22Rv1 (cell line): Measurements from ENCODE around the gene SUPT5H.

Source experiments
- H3K27ac ChIP-seq: fragments of 450-650 bp; 2 replicates; pipeline ENCODE4 v1.5.1; 2017
- ZFX ChIP-seq: fragments of 450-650 bp; IDR thresholded peaks from 2 replicates; pipeline ENCODE4 v1.6.1; 2017; ENCODE audit warnings: antibody characterized with exemption, borderline replicate concordance
- TF ChIP-seq, protein P1 (sequence below): fragments of 450-650 bp; IDR thresholded peaks from 2 replicates; pipeline ENCODE4 v1.5.1; 2017; ENCODE audit warnings: mild to moderate bottlenecking

The SUPT5H gene

GRCh38 chr19:39410831-39411080 lies 34.6 kb upstream of the SUPT5H start:
- H3K27ac ChIP-seq: peak overlapping the region; percentile 98
- TF ChIP-seq, protein P1, sequence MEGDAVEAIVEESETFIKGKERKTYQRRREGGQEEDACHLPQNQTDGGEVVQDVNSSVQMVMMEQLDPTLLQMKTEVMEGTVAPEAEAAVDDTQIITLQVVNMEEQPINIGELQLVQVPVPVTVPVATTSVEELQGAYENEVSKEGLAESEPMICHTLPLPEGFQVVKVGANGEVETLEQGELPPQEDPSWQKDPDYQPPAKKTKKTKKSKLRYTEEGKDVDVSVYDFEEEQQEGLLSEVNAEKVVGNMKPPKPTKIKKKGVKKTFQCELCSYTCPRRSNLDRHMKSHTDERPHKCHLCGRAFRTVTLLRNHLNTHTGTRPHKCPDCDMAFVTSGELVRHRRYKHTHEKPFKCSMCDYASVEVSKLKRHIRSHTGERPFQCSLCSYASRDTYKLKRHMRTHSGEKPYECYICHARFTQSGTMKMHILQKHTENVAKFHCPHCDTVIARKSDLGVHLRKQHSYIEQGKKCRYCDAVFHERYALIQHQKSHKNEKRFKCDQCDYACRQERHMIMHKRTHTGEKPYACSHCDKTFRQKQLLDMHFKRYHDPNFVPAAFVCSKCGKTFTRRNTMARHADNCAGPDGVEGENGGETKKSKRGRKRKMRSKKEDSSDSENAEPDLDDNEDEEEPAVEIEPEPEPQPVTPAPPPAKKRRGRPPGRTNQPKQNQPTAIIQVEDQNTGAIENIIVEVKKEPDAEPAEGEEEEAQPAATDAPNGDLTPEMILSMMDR: no peak
- TF ChIP-seq ZFX: no peak

GRCh38 chr19:39411081-39411831 lies 34.1 kb upstream of the SUPT5H start:
- peak overlapping the region; percentile 98 for H3K27ac ChIP-seq
- TF ChIP-seq, protein P1: no peak
- TF ChIP-seq ZFX: no peak

DNA sequence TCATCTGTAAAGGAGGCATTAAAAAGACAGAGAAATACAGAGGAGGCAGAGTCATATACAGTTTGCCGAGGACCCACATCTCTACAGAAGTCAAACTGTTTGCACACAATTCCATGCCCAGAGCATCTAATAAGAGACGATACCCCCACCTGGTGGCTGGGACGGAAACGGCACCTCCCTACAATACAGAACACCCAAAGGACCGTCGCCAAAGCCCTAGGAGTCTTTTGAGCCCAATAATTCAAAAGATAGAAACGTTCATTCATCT lies 33.6 kb upstream of the SUPT5H start:
- peak overlapping the region; percentile 98 for H3K27ac ChIP-seq
- TF ChIP-seq, protein P1: peak; percentile 86
- TF ChIP-seq ZFX: no peak

- TF ChIP-seq ZFX: no peak
- TF ChIP-seq, protein P1: peak; percentile 71; the same call in 1 of the 2 replicates
- H3K27ac ChIP-seq: peak within 1 kb of the TSS; percentile 98
Measured at GRCh38 chr19:39412100-39412866, 33.1 kb upstream of the SUPT5H start, which contains the start of gene PLEKHG2. Gene PLEKHG2, plus strand, starts transcription at chr19:39412669. Its CDS starts 1,418 bp downstream, at chr19:39414087.

GRCh38 chr19:39412867-39413271 lies 32.5 kb upstream of the SUPT5H start:
- peak overlapping the region; percentile 98 for H3K27ac ChIP-seq
- TF ChIP-seq, protein P1: no peak; the same call in 1 of the 2 replicates
- no peak for TF ChIP-seq ZFX

GRCh38 chr19:39413272-39413910 lies 32.0 kb upstream of the SUPT5H start:
- TF ChIP-seq ZFX: no peak
- TF ChIP-seq, protein P1: no peak
- H3K27ac ChIP-seq: peak overlapping the region; percentile 98
